ENCODE measurements around the gene NETO1. TPM values are rescaled to one million over a fixed set of nuclear protein-coding genes. Genes with fewer than 3 reads are reported as not detected.

NETO1 gene, protein sequence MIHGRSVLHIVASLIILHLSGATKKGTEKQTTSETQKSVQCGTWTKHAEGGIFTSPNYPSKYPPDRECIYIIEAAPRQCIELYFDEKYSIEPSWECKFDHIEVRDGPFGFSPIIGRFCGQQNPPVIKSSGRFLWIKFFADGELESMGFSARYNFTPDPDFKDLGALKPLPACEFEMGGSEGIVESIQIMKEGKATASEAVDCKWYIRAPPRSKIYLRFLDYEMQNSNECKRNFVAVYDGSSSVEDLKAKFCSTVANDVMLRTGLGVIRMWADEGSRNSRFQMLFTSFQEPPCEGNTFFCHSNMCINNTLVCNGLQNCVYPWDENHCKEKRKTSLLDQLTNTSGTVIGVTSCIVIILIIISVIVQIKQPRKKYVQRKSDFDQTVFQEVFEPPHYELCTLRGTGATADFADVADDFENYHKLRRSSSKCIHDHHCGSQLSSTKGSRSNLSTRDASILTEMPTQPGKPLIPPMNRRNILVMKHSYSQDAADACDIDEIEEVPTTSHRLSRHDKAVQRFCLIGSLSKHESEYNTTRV
- not detected for total RNA-seq (2021; fragmentation: NEBNext Ultra II Directional; extraction: Animal tissue kit (Norgen Biotek cat#: 25700))
- long read RNA-seq: 0 reads

DNA sequence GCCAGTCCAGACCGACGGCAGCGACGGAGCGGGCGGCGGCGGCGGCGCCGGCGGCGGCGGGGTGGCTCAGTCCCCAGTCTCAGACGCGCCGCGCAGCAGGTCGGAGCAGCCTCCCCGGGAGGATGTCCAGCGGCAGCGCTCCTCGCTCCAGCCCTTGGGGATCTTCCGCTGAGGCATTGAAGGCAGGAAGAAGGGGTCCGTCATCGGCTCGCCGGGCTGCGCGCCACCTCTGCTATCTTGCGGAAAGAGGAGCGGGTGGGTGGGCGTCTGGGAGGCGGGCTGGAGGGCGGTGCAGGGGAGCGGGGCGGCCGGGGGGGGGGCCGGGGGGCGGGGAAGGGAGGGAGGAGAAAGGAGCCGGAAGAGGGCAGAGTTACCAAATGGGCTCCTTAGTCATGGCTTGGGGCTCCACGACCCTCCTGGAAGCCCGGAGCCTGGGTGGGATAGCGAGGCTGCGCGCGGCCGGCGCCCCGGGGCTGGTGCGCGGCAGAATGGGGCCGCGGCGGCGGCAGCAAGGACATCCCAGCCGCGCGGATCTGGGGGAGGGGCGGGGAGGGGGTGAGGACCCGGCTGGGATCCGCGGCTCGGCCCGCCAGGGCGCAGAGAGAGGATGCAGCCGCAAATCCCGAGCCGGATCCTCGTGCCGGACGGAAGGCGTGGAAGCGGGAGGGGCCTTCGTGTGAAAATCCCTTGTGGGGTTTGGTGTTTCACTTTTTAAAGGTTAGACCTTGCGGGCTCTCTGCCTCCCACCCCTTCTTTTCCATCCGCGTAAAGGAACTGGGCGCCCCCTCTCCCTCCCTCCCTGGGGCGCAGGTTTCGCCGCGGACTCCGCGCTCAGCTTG is at the start of gene NETO1:
Gene NETO1, minus strand, starts transcription at position 242 of the 839 bp plus-strand sequence. CDS start 696 bp downstream, outside the sequence.
- DNase-seq: no peak
- Mint-ChIP-seq H3K36me3 (ENCODE audit: low read depth) (no peaks in the 10 kb centered on the region; the same call in 1 of the 2 replicates), H3K4me3 (0 out of 2 replicates have a peak within 1 kb of the TSS, but pooled peaks have one; percentile 15), H3K27ac (no peak within 1 kb of the TSS), H3K27me3 (ENCODE audit: insufficient read depth) (peaks cover 21% of the 10 kb centered on the region), H3K4me1 (ENCODE audit: low read depth) (peaks cover 14% of the 10 kb centered on the region), H3K9me3 (no peaks in the 10 kb centered on the region; the same call in 1 of the 2 replicates)
- TF ChIP-seq, protein P1, sequence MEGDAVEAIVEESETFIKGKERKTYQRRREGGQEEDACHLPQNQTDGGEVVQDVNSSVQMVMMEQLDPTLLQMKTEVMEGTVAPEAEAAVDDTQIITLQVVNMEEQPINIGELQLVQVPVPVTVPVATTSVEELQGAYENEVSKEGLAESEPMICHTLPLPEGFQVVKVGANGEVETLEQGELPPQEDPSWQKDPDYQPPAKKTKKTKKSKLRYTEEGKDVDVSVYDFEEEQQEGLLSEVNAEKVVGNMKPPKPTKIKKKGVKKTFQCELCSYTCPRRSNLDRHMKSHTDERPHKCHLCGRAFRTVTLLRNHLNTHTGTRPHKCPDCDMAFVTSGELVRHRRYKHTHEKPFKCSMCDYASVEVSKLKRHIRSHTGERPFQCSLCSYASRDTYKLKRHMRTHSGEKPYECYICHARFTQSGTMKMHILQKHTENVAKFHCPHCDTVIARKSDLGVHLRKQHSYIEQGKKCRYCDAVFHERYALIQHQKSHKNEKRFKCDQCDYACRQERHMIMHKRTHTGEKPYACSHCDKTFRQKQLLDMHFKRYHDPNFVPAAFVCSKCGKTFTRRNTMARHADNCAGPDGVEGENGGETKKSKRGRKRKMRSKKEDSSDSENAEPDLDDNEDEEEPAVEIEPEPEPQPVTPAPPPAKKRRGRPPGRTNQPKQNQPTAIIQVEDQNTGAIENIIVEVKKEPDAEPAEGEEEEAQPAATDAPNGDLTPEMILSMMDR (IDR thresholded peaks at IDR 0.05): no peak

DNA sequence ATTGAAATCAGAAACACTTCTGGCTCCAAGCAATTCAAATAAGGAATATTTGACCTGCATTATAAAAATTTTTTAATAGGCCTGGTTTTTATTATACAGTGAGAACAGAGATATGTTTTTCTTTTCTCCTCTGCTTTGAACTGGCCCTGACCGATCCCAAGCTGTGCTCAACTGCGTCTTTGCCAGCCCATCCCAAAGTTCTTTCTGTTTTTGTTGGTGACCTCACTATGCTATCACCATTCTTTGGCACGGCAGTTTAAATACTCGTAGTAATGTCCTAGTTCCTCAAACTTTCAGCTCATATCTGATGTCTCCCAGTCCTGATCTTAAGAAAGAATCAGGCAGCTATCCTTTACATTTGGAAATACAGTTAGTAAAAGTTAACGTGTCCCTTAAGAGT is 42.3 kb upstream of the NETO1 start:
- H3K4me3 Mint-ChIP-seq: no peak overlapping the region
- no peaks in the 10 kb centered on the region; the same call in 1 of the 2 replicates for H3K27me3 Mint-ChIP-seq (ENCODE audit: insufficient read depth)
- H3K27ac Mint-ChIP-seq: no peak overlapping the region
- TF ChIP-seq, protein P1 (IDR thresholded peaks at IDR 0.05): no peak
- no peaks in the 10 kb centered on the region for H3K9me3 Mint-ChIP-seq
- H3K36me3 Mint-ChIP-seq (ENCODE audit: low read depth): no peaks in the 10 kb centered on the region
- H3K4me1 Mint-ChIP-seq (ENCODE audit: low read depth): no peaks in the 10 kb centered on the region; the same call in 1 of the 2 replicates
- DNase-seq: no peak

DNA sequence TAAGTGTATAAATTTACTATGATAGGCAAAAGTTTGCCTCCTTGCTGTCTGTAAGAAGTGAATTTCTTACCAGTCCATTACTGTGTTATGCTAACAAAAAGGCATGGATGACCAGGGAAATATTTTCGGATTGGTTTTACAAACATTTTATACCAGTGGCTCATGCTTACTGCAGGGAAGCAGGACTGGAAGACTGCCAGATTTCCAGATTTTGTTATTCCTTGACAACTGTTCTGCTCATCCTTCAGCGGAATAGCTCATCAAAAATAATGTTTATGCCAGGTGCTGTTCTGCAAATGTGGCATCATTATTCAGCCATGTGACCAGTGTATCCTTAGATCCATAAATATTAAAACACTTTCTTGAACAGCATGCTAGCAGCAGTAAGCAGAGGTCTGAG is 40.4 kb upstream of the NETO1 start:
- H3K4me1 Mint-ChIP-seq (ENCODE audit: low read depth): no peaks in the 10 kb centered on the region; the same call in 1 of the 2 replicates
- no peak overlapping the region for H3K4me3 Mint-ChIP-seq
- TF ChIP-seq, protein P1 (IDR thresholded peaks at IDR 0.05): no peak
- H3K36me3 Mint-ChIP-seq (ENCODE audit: low read depth): no peaks in the 10 kb centered on the region
- H3K9me3 Mint-ChIP-seq: no peaks in the 10 kb centered on the region; the same call in 1 of the 2 replicates
- H3K27me3 Mint-ChIP-seq (ENCODE audit: insufficient read depth): no peaks in the 10 kb centered on the region
- no peak overlapping the region for H3K27ac Mint-ChIP-seq
- no peak for DNase-seq

DNA sequence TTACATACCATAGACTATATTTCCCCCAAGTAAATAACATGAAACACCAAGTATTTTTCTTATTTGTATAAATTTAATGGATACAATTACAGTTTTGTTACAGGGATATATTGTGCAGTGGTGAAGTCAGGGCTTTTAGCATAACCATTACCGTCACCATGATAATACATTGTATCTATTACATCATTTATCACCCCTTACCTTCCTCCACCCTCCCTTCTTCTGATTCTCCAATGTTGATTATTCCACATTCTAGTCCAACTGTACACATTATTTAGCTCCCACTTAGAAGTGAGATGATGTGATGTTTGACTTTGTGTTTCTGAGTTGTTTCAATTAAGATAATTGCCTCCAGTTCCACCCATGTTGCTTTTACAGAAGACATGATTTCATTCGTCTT is 35.2 kb upstream of the NETO1 start:
- no peak overlapping the region for H3K4me3 Mint-ChIP-seq
- H3K9me3 Mint-ChIP-seq: no peaks in the 10 kb centered on the region; the same call in 1 of the 2 replicates
- H3K4me1 Mint-ChIP-seq (ENCODE audit: low read depth): no peaks in the 10 kb centered on the region
- no peaks in the 10 kb centered on the region; the same call in 1 of the 2 replicates for H3K27me3 Mint-ChIP-seq (ENCODE audit: insufficient read depth)
- TF ChIP-seq, protein P1 (IDR thresholded peaks at IDR 0.05): no peak
- no peaks in the 10 kb centered on the region for H3K36me3 Mint-ChIP-seq (ENCODE audit: low read depth)
- DNase-seq: no peak
- no peak overlapping the region for H3K27ac Mint-ChIP-seq

DNA sequence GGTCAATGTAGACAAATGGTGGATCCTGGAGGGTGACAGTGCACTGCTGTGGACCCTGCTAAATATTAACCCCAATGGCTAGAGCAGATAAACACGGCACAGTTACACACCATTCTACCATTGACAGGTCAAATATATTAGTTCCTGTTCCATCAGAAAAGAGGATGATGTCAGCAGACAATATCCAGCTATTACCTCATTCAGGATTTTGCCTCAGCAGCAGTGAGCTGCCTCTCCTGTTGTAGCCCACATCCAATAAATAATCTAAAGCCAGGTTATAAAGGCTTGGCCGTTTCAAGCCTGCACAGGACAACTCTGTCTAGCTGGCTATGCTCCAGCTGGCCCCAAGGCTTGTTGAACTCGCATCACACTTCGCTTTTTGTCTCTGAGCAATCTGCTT is 31.6 kb upstream of the NETO1 start:
- Mint-ChIP-seq H3K4me3 (no peak overlapping the region), H3K4me1 (ENCODE audit: low read depth) (no peaks in the 10 kb centered on the region), H3K27me3 (ENCODE audit: insufficient read depth) (no peaks in the 10 kb centered on the region; the same call in 1 of the 2 replicates), H3K36me3 (ENCODE audit: low read depth) (no peaks in the 10 kb centered on the region), H3K9me3 (no peaks in the 10 kb centered on the region; the same call in 1 of the 2 replicates), H3K27ac (no peak overlapping the region)
- TF ChIP-seq, protein P1 (IDR thresholded peaks at IDR 0.05): no peak
- DNase-seq: no peak

All from HFFc6 (cell line).